ENCODE data around the gene TBCD. TPM values are rescaled to one million over a fixed set of nuclear protein-coding genes. Genes with fewer than 3 reads are reported as not detected.
A peak's percentile ranks its signal among the peaks of the same experiment; 100 is the strongest.

TBCD gene
- total RNA-seq, 1 donor from 2014 or later: 50.9 TPM

GRCh38 chr17:82859431-82860403, 107.9 kb downstream of the TBCD start:
- peak; percentile 88 for DNase-seq

DNA sequence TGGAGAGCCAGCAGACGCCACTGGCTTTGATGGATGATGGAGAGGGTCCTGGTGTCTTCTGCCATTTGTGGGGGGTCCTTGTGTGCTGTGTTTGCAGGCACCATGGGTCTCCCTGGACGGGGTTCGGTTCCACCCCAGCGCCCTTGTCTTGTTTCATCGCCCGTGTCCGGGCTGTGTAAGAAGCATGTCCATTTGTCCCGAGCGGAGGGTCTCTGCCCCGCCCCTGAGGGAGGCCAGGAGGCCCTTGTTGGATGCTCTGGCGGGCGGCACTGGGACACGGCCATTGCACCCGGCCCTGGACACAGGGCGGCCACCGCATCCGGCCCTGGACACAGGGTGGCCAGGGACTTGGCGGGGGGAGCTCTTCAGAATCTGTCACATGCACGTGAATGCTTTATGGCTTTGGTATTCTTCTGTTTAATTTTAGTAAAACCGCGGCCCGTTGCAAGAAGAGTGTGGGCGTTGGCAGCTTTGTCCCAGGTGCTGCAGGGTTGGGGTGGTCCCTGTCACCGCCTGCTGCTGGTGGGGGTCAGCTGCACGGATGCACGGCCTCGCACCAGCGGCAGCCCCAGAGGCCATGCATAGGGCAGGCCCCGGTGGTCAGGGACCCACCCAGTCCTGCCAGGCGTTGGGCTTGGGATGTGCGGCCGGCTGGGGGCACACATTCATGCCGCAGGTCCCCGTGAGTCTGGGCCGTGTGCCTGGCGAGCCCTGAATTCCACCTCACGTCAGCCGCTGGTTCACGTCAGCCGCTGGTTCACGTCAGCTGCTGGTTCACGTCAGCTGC, 108.9 kb downstream of the TBCD start:
- no peak for DNase-seq

- no peak for DNase-seq
Measured at GRCh38 chr17:82861393-82861775, 109.5 kb downstream of the TBCD start.

DNA sequence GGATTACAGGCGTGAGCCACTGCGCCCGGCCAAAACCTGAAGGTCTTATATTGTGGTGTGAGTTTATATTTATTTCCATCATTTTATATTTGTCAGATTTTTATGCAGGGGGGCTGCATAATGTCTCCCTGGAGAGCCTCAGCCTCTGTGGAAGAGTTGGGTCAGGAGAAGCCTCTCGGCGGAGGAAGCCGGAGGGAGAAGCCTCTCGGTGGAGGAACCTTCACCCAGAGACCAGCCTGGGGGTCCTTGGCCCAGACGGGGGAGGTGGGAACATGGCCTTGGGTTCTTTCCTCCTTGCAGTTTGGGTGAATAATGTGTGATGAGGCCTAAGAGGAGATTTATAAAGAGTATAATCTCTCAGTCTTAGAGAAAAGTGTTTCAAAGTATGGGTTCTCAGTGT, 110.3 kb downstream of the TBCD start:
- DNase-seq: no peak

- DNase-seq: no peak
Measured at GRCh38 chr17:82862737-82863382, 111.0 kb downstream of the TBCD start.

GRCh38 chr17:82863383-82863940, 111.6 kb downstream of the TBCD start:
- DNase-seq: no peak

DNA sequence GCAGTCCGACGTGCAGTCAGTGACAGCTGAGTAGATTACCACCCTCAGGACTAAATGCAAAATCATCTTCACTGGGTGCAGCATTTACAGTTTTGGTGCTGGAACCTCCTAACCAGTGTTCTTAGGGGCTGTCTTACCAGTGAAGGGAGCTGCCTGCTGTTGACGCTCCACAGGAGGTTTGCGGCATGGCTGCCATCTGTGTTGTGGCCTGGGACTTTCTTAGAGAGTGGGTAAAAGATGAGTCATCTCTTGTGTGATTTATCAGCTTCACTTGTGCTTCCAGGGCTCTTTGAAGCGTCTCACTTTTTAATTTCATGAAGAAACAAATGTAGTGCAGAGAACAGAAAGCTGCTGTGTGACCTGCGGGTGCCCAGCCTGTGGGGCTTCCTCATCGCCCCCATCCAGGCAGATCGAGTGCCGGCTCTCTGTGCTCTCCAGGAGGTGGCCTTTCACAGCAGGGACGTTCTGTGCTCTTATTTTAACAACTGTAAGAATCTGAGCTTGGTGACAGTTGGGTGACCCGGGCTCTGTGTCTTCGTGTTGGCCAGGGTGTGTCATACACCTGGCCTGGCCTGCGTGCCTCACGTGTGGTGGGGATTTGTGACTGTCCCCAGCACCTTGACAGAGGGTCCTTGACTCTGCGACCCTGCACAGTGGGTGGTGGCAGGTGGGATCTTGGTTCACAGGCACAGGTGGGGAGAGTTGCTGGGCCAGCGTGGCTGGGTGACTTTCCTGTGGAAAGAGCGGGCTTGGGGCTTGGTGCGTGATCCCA, 112.3 kb downstream of the TBCD start:
- peak; percentile 45 for DNase-seq

DNA sequence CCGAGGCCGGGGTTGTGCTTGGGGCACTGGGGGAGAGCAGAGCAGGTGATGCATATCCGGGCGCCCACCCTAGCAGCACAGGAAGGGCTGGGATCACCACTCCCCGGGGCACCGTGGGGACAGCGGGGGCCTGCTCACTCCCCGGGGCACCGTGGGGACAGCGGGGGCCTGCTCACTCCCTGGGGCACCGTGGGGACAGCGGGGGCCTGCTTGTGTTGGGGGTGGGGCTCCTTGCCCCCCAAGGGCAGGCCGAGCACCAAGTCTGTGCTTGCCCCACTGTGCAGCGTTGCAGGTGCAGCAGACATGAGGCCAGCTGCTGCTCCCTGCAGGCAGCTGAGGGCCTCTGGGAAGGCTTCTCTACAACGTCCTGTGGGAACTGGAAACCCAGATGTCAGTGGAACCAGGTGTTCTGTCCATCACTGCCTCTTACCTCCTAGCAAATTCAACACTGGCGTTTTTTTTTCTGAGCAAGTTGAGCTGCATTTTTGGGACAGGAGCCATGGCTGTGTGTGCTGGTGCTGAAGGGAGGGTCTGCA, 112.9 kb downstream of the TBCD start:
- no peak for DNase-seq

- DNase-seq: no peak
Measured at GRCh38 chr17:82865274-82865673, 113.4 kb downstream of the TBCD start.

DNA sequence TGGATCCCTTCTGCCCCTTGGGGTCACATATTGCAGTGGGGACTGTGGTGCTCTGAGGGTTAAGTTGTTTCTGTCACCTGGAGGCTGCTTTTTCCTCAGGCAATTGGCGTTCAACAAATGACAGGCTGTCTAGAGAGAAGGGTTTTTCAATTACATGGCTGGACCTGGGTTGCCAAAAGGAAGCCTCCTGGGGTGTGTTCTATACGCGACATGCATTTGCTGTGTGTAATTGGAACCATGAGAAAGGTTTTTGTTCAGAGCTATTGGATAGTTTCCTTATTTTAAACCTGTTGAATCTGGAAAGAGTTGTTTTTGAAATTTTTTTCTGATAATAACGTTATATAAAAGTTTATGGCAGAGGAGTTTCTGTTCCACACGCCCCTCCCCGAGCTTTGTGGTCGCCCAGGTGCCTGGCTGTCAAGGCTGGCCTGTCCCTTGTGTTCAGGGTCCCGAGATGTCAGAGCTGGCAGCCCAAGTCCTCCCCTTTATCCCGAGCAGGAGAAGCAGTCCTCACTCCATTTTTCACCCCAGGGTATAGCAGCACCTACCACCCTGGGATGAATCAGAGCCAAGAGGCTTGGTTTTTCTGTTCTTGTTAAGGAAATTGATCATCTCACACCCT, 114.0 kb downstream of the TBCD start:
- no peak for DNase-seq

GRCh38 chr17:82866590-82867191, 114.8 kb downstream of the TBCD start:
- peak; percentile 94 for DNase-seq

- no peak for DNase-seq
Measured at GRCh38 chr17:82867763-82868325, 116.0 kb downstream of the TBCD start.

GRCh38 chr17:82868715-82869131, 116.9 kb downstream of the TBCD start:
- DNase-seq: no peak

DNA sequence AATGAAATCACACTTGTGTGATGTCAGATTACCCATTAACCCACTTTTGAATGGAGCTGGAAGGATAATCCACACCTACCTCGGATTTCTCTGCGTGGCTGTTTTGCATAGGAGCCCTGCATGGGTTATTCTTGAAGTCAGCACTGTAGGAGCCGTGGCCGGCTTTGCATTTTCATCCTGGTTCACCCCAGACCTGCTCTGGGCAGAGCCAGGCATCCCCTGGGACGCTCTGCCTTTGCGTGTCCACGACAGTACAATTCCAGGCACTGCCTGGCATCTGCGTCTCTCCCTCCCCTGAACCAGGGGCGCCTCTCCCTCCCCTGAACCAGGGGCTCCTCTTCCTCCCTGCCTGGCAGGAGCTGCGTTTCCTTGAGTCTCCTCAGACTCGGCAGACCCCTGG, 117.7 kb downstream of the TBCD start:
- no peak for DNase-seq

GRCh38 chr17:82870091-82870491, 118.2 kb downstream of the TBCD start:
- no peak for DNase-seq

DNA sequence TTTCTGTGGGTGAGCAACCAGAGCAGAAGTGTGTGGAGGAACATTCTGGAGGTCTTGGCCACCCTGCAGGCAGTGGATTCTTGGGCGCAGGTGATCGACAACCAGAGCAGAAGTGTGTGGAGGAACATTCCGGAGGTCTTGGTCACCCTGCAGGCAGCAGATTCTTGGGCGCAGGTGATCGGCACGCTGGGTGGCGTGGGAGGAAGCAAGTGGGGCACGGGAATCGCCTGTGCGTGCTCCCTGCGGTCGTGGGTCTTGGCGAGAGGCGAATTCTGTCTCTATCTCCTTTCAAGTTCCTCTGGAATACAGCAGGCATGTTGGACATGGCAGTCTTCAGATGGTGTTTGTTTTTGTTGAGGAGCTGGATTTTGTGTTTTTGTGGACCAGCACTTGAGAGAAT, 118.7 kb downstream of the TBCD start:
- DNase-seq: no peak

- DNase-seq: peak; percentile 92
Measured at GRCh38 chr17:82871056-82871775, 119.4 kb downstream of the TBCD start.

DNA sequence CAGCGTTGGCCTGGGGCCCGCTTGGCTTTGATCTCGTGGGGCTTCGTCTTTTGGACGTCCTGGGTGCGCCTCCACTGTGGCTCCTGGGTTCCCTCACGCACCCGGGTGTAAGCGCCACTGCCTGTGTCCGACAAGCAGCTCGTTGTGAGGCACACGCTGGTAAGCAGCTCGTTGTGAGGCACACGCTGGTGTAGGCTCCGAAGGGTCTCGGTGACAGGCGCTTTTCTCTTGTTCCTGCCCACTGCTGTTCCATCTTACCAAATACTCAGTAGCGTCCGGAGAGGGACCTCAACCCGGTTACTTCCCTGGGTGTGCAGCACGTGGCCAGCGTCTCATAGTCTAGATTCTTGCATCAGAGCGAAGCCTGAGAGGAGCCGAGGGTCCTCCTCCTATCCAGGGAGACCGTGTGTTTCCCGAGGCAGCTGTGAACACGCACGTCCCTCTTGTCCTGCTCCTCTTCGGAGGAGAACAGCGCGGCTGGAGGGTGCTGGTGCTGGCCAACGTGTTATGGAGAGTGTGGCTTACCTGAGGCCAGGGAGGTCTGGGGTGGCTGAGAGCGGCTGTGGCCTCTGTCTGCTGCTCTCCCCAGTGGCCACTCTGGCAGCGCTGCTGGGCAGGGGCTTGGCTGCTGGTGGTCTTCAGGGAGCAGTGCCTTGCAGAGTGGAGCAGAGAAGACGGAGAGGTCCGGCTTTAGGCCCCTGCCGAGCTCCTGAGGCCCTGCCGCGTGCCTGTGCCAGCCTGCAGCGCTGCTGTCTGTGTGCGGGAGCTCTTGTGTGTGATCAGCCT, 120.1 kb downstream of the TBCD start:
- no peak for DNase-seq
